ENCODE data around the gene GCGR.

DNA sequence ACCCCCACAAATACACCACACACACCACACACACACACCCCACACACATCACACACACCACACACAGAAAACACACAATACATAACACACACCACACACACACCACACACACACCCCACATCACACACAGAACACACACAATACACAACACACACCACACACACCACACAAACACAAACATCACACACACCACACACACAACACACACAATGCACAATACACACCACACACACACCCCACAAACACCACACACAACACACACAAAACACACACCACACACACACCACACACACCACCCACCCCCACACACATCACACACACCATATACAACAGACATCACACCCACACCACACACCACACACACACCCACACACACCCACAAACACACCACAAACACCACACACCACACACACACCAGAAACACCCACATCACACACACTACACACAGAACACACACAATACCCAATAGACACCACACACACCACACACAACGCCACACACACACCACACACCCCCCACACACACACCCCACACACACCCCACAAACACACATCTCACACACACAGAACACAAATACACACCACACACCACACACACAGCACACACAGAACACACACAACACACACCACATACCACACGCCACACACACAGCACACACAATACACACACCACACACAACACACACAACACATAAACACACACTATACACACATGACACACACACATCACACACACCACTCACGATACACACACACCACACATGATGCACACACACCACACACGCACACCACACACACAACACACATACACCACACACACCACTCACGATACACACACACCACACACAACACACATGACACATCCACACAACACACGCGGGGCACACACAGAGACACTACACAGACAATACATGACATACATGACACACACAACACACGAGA lies 11.0 kb upstream of the GCGR start:
- TF ChIP-seq CTCF (IDR thresholded peaks at IDR 0.05; ENCODE audit: low read depth, low read length), result no peak
- no peak for TF ChIP-seq POLR2A (IDR thresholded peaks at IDR 0.05; ENCODE audit: extremely low read depth, insufficient read length)

Data from NB4 (cell line).